Epithelial cell of proximal tubule (primary cell): ENCODE measurements around the gene C1QTNF12. TPM values are rescaled to one million over a fixed set of nuclear protein-coding genes. Genes with fewer than 3 reads are reported as not detected.

Source experiments
- DNase-seq: peaks from one replicate; pipeline ENCODE4 v3.0.0-alpha.2; 2011; ENCODE audit warnings: low read depth
- H3K4me3 ChIP-seq: 2 replicates; pipeline ENCODE4 v1.5.1; 2011; ENCODE audit warnings: low read depth, mild to moderate bottlenecking, low read length
- CTCF ChIP-seq: conservative IDR thresholded peaks from 2 replicates; pipeline ENCODE4 v1.5.1; 2012; ENCODE audit warnings: low read depth, mild to moderate bottlenecking, low read length
- total RNA-seq: library from RNA; depleted of rRNA; stranded (reverse); fragments of >200 nt; gene quantifications from 2 replicates; pipeline ENCODE4 v1.2.3, GENCODE V29; 2015

Gene C1QTNF12
- total RNA-seq, 1 donor from 2014 or later: 5.1 TPM

DNA sequence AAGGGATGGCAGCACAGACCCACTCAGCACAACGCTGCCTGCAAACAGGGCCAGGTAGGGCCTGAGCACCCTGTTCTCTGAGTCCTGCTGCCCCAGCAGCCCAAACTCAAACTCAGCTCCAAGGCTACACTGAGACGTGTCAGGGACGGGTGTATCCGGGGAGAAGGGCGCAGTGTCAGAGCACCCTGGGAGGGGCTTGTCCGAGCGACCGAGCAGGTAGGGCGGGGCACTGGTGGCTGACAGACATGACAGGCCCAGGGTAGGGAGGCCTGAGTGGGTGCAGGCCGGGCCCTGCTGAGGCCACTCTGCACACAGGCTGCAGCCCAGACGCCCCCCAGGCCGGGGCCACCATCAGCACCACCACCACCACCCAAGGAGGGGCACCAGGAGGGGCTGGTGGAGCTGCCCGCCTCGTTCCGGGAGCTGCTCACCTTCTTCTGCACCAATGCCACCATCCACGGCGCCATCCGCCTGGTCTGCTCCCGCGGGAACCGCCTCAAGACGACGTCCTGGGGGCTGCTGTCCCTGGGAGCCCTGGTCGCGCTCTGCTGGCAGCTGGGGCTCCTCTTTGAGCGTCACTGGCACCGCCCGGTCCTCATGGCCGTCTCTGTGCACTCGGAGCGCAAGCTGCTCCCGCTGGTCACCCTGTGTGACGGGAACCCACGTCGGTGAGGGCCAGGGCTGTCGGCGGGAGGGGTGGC, 39.2 kb upstream of the C1QTNF12 start:
- no peak overlapping the region for H3K4me3 ChIP-seq
- DNase-seq: no peak
- TF ChIP-seq CTCF: no peak

- no peak for DNase-seq
- TF ChIP-seq CTCF: no peak
- H3K4me3 ChIP-seq: no peak overlapping the region
Observed at GRCh38 chr1:1285102-1285571, 38.6 kb upstream of the C1QTNF12 start.

DNA sequence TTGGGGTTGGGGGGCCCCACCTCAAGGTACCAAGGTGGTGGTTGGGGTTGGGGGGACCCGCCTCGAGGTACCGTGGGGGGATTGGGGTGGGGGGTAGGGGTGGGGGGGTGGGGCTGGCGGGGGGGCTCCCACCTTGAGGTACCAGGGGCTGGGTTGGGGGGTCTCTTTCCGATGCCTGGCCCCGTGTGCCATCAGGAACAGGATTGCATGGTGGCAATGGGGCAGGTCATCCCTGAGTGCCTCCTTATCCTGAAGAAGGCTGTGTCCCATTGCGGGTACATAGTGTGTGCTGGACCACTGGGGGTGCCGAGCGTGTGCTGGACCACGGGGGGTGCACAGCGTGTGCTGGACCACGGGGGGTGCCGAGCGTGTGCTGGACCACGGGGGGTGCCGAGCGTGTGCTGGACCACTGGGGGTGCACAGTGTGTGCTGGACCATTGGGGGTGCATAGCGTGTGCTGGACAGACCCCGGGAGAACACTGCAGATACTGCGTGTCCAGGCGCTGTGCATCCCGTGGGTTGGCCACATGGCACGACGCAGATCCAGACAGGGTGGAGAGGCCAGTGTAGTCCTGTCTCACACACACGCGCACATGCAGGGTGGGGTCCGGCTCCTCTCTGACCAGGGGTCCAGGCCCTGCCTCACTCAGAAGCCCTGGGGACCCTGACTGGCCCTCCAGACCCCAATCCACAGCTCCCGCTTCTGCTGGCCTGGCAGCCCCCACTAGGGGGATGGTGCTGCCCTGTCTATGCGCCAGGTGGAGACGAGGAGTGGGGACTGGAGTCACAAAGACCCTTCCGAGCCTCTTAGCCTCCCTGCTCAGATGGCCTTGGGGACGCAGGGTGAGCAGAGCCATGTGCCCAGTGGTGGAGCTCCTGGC, 37.9 kb upstream of the C1QTNF12 start:
- TF ChIP-seq CTCF: no peak

GRCh38 chr1:1283821-1284220, 37.3 kb upstream of the C1QTNF12 start:
- H3K4me3 ChIP-seq: no peak overlapping the region
- DNase-seq: no peak
- no peak for TF ChIP-seq CTCF

More for the DNA sequence above, 37.9 kb upstream of the C1QTNF12 start:
- H3K4me3 ChIP-seq: no peak overlapping the region
- no peak for DNase-seq

GRCh38 chr1:1282998-1283397, 36.5 kb upstream of the C1QTNF12 start:
- DNase-seq: no peak
- TF ChIP-seq CTCF: no peak
- no peak overlapping the region for H3K4me3 ChIP-seq

DNA sequence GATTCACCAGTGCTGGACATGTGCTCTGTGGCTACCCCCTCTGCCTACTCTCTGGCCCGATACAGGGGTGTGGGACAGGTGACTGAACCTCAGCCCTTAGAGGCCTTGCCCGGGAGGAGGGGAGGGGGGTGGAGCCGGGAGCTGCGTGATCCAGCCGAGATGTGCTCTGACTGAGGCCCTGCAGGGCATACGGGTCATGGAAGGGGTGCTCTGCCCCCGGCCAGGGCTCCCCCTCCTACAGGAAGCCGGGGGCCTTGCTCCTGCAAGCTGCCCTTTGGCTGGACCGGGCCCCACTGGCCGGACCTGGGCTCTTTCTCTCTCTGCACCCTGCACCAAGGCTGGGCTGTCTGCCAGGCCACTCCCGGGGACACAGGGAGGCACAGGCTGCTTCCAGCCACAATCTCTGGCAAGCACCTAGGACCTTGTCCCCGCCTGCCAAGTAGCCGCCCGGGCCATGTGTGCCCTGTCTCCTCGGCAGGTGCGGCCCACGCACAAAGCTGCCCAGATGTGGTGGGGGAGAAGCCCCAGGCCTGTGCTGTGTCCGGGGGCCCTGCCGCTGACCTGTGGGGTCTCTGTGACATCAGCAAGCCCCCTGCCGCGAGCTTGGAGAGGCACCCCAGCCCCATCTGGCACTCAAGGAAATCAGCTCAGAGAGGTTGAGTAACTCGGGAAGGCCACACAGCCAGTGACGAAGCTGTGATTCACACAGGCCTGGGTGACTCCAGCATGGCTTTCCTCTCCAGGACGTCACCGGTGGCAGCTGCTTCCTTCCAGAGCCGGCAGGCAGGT, 35.2 kb upstream of the C1QTNF12 start:
- TF ChIP-seq CTCF: no peak
- no peak for DNase-seq
- H3K4me3 ChIP-seq: no peak overlapping the region
